Measurements from ENCODE around the gene TRIM32.

TRIM32 gene

DNA sequence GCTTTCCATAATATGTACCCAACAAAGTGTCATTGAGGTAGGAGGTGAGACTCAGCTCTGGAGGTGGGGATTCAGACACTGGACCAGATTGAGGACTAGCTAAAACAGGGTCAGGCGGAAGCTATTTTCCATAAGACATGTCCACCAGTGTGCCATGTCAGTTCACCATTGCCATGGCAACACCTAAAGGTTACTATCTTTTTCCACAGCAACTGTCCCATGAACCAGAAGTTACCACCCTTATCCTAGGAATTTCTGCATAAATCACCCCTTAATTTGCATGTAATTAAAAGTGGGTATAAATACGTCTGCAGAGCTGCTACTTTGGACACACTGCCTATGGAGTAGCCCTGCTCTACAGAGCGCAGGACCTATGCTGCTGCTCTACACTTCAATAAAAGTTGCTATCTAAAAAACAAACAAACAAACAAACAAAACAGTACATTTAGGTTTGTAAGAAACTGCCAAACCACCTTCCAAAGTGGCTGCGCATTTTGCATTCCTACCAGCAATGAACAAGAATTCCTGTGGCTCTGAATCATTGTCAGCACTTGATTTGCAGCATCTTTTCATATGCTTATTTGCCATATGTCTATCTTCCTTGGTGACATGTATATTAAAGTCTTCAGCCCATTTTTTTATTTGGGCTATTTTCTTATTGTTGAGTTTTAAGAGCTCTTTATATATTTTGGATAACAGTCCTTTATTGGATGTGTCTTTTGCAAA, 18.0 kb upstream of the TRIM32 start:
- H3K9me3 ChIP-seq = no peaks in the 10 kb centered on the region
- H3K4me3 ChIP-seq (ENCODE audit: low read depth in 1 of 2, low read length in 1 of 2) = no peak overlapping the region
- no peaks in the 10 kb centered on the region for H3K4me1 ChIP-seq (ENCODE audit: control insufficient read depth in 1 of 2, insufficient read depth in 1 of 2, low read depth in 1 of 2, low read length in 1 of 2)
- TF ChIP-seq, protein P1, sequence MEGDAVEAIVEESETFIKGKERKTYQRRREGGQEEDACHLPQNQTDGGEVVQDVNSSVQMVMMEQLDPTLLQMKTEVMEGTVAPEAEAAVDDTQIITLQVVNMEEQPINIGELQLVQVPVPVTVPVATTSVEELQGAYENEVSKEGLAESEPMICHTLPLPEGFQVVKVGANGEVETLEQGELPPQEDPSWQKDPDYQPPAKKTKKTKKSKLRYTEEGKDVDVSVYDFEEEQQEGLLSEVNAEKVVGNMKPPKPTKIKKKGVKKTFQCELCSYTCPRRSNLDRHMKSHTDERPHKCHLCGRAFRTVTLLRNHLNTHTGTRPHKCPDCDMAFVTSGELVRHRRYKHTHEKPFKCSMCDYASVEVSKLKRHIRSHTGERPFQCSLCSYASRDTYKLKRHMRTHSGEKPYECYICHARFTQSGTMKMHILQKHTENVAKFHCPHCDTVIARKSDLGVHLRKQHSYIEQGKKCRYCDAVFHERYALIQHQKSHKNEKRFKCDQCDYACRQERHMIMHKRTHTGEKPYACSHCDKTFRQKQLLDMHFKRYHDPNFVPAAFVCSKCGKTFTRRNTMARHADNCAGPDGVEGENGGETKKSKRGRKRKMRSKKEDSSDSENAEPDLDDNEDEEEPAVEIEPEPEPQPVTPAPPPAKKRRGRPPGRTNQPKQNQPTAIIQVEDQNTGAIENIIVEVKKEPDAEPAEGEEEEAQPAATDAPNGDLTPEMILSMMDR (IDR thresholded peaks at IDR 0.05) = no peak
- H3K27ac ChIP-seq = no peak overlapping the region
- H3K27me3 ChIP-seq = no peaks in the 10 kb centered on the region
- H3K36me3 ChIP-seq = no peaks in the 10 kb centered on the region

DNA sequence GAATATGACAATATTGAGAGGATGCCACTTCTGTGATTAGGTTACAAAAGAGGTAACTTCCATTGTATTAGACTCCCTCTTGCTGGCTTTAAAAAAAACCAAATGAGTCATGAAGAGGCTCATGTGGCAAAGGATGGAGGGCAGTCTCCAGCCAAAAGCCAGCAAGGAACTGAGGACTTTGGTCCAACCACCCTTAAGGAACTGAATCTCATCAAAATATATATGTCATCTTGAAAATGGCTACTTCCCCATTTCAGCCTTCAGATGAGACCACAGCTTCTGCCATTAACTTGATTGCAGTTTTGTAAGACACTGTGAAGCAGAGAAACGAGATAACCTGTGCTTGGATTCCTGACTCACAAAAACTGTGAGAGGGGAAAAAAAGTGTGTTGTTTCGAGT, 15.5 kb upstream of the TRIM32 start:
- no peaks in the 10 kb centered on the region for H3K4me1 ChIP-seq (ENCODE audit: control insufficient read depth in 1 of 2, insufficient read depth in 1 of 2, low read depth in 1 of 2, low read length in 1 of 2)
- H3K27ac ChIP-seq = no peak overlapping the region
- no peaks in the 10 kb centered on the region for H3K9me3 ChIP-seq
- H3K4me3 ChIP-seq (ENCODE audit: low read depth in 1 of 2, low read length in 1 of 2) = no peak overlapping the region
- no peaks in the 10 kb centered on the region for H3K36me3 ChIP-seq
- TF ChIP-seq, protein P1 (IDR thresholded peaks at IDR 0.05) = no peak
- no peaks in the 10 kb centered on the region for H3K27me3 ChIP-seq

DNA sequence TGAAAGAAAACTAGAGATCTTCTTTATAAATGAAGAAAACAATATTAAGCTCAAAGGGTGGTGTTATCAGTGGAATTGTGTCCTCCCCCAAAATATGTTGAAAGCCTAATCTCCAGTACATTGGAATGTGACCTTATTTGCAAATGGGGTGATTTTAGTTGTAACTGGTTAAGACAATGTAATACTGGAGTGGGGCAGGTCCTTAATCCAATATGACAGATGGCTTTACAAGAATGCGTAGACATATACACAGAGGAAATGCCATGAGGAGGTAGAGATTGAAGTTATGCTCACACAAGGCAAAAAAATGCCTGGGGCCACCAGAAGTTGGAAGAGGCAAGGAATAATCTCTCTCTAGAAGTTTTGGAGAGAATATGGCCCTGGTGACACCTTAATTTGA, 13.7 kb upstream of the TRIM32 start:
- no peaks in the 10 kb centered on the region for H3K36me3 ChIP-seq
- H3K27me3 ChIP-seq = no peaks in the 10 kb centered on the region
- no peaks in the 10 kb centered on the region for H3K9me3 ChIP-seq
- TF ChIP-seq, protein P1 (IDR thresholded peaks at IDR 0.05) = no peak
- H3K27ac ChIP-seq = no peak overlapping the region
- no peak overlapping the region for H3K4me3 ChIP-seq (ENCODE audit: low read depth in 1 of 2, low read length in 1 of 2)
- no peaks in the 10 kb centered on the region for H3K4me1 ChIP-seq (ENCODE audit: control insufficient read depth in 1 of 2, insufficient read depth in 1 of 2, low read depth in 1 of 2, low read length in 1 of 2)

- TF ChIP-seq, protein P1 (IDR thresholded peaks at IDR 0.05) = no peak
Observed at GRCh38 chr9:116674210-116674980, 12.7 kb upstream of the TRIM32 start.

DNA sequence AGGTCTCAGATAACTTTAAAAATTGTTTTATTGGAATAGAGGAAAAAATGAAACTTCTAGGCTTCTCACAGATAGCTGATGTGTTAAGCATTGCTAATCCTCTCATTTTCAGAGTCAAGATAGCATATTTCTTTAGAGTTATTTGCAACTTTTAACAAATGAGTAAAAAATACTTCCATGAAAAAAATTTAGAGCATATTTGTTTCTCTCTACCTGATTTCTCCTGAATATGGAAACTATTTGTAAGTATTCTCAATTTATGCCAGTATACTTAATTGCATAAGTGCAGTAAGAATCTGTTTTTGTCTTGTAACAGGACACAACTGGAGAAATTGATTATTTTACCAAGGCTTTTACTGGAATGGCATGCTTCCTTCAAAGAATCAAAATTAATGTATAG, 3.6 kb upstream of the TRIM32 start:
- H3K4me3 ChIP-seq (ENCODE audit: low read depth in 1 of 2, low read length in 1 of 2) = no peak overlapping the region
- no peaks in the 10 kb centered on the region for H3K4me1 ChIP-seq (ENCODE audit: control insufficient read depth in 1 of 2, insufficient read depth in 1 of 2, low read depth in 1 of 2, low read length in 1 of 2)
- no peak overlapping the region for H3K27ac ChIP-seq
- H3K36me3 ChIP-seq = no peaks in the 10 kb centered on the region
- TF ChIP-seq, protein P1 (IDR thresholded peaks at IDR 0.05) = no peak
- H3K27me3 ChIP-seq = peaks cover 42% of the 10 kb centered on the region
- no peaks in the 10 kb centered on the region for H3K9me3 ChIP-seq

More at GRCh38 chr9:116674210-116674980, 12.7 kb upstream of the TRIM32 start:
- no peak overlapping the region for H3K4me3 ChIP-seq (ENCODE audit: low read depth in 1 of 2, low read length in 1 of 2)
- no peaks in the 10 kb centered on the region for H3K4me1 ChIP-seq (ENCODE audit: control insufficient read depth in 1 of 2, insufficient read depth in 1 of 2, low read depth in 1 of 2, low read length in 1 of 2)
- no peak overlapping the region for H3K27ac ChIP-seq
- H3K27me3 ChIP-seq = no peaks in the 10 kb centered on the region
- no peaks in the 10 kb centered on the region for H3K36me3 ChIP-seq
- H3K9me3 ChIP-seq = no peaks in the 10 kb centered on the region
